Measurements from ENCODE around the gene FAM151B. TPM values are rescaled to one million over a fixed set of nuclear protein-coding genes. Genes with fewer than 3 reads are reported as not detected.
A peak's percentile ranks its signal among the peaks of the same experiment; 100 is the strongest.

The FAM151B gene
- total and polyA plus RNA-seq, 10 of the 15 experiments (the other 5 are each of a cell fraction or from before 2014, with no cell fraction given) = 0.05 to 0.79 (median 0.22) TPM

- TF ChIP-seq MTA2 (IDR thresholded peaks at IDR 0.05; ENCODE audit: low read depth) (no peak), IKZF2 (IDR thresholded peaks at IDR 0.05) (no peak), TBL1XR1 (IDR thresholded peaks at IDR 0.05; ENCODE audit: low read depth, low read length) (no peak), SMAD1 (IDR thresholded peaks at IDR 0.05; ENCODE audit: low read depth, partially characterized antibody) (no peak), BACH1 (IDR thresholded peaks at IDR 0.05; ENCODE audit: borderline replicate concordance) (no peak), IRF4 (IDR thresholded peaks at IDR 0.05; ENCODE audit: low read depth, low read length) (no peak), SMC3 (IDR thresholded peaks at IDR 0.05; ENCODE audit: borderline replicate concordance, low read length) (no peak)
These were observed 4.2 kb upstream of the FAM151B start (continued) for GRCh38 chr5:80483636-80484232.

GRCh38 chr5:80487444-80487828 lies 464 bp upstream of the FAM151B start:
- WGBS (ENCODE audit: insufficient coverage, insufficient replicate concordance, low lambda C conversion rate, missing lambda C conversion rate) = 69% methylated on average over 18 of the region's 18 CpGs
- no peak for DNase-seq (ENCODE audit: low read depth, low spot score)
- no peak for ATAC-seq
- Histone ChIP-seq H2AFZ (ENCODE audit: control insufficient read depth, low read depth, low read length) (peak overlapping the region; percentile 76), H3K9me3 (replicated peaks; ENCODE audit: control insufficient read depth, insufficient read depth, low read length) (no peaks in the 10 kb centered on the region; the same call in 2 of the 3 replicates), H3K27me3 (replicated peaks in 1 of 2; ENCODE audit: control insufficient read depth in 2 of 2, insufficient read depth in 2 of 2, low read length in 1 of 2) (no peaks in the 10 kb centered on the region), H3K27ac (ENCODE audit: control insufficient read depth, insufficient read depth) (no peak overlapping the region), H3K79me2 (ENCODE audit: control insufficient read depth, insufficient read depth, low read length) (no peaks in the 10 kb centered on the region), H3K36me3 (ENCODE audit: control insufficient read depth in 2 of 2, insufficient read depth in 2 of 2, low read length in 1 of 2) (no peaks in the 10 kb centered on the region), H3K4me3 (peak overlapping the region; percentile 71), H3K9ac (ENCODE audit: control insufficient read depth, insufficient read depth, low read length) (peak overlapping the region; percentile 12; the same call in 1 of the 2 replicates), H3K4me1 (ENCODE audit: control insufficient read depth, insufficient read depth, low read length) (peaks cover 4% of the 10 kb centered on the region; the same call in 1 of the 2 replicates), H3K4me2 (ENCODE audit: control insufficient read depth, insufficient read depth) (peak overlapping the region; percentile 95), H4K20me1 (ENCODE audit: control insufficient read depth, insufficient read depth) (no peaks in the 10 kb centered on the region)
- BruUV-seq (replicated peaks) = no TSS peak
- no peak for FAIRE-seq
- no peak for TF ChIP-seq NR2F1 (conservative IDR thresholded peaks at IDR 0.05)
- no peak for TF ChIP-seq MYC (IDR thresholded peaks at IDR 0.05; ENCODE audit: insufficient read depth, insufficient read length, insufficient replicate concordance, low read length, severe bottlenecking)
- TF ChIP-seq MTA2 (IDR thresholded peaks at IDR 0.05; ENCODE audit: low read depth) = no peak
- no peak for TF ChIP-seq TCF12 (IDR thresholded peaks at IDR 0.05; ENCODE audit: low read depth, low read length)
- TF ChIP-seq GATAD2B (conservative IDR thresholded peaks at IDR 0.05; ENCODE audit: low read depth) = no peak
- TF ChIP-seq CHD4 (IDR thresholded peaks at IDR 0.05) = no peak
- no peak for TF ChIP-seq BMI1 (IDR thresholded peaks at IDR 0.05; ENCODE audit: borderline replicate concordance)
- TF ChIP-seq ATF2 (IDR thresholded peaks at IDR 0.05; ENCODE audit: low read length) = no peak
- TF ChIP-seq POLR2AphosphoS5 (IDR thresholded peaks at IDR 0.05; ENCODE audit: low read length) = no peak
- no peak for TF ChIP-seq EGR1 (IDR thresholded peaks at IDR 0.05; ENCODE audit: borderline replicate concordance in 1 of 2, low read depth in 2 of 2, low read length in 2 of 2)
- TF ChIP-seq KLF5 (IDR thresholded peaks at IDR 0.05; ENCODE audit: partially characterized antibody) = no peak
- TF ChIP-seq SUZ12 (IDR thresholded peaks at IDR 0.05; ENCODE audit: unreplicated experiment) = no peak
- no peak for TF ChIP-seq ZSCAN29 (IDR thresholded peaks at IDR 0.05)
- no peak for TF ChIP-seq BCLAF1 (IDR thresholded peaks at IDR 0.05)
- ChIA-PET POLR2A (no interaction called here), SMC1A (ENCODE audit: uncharacterized antibody, unreplicated experiment) (interaction anchor here (1.4 kb wide), 1 partner anchor 182 kb away, joined by 3 read pairs; no protein-coding TSS in a partner anchor), CTCF (no interaction called here), RAD21 (ENCODE audit: unreplicated experiment) (no interaction called here)
- in situ Hi-C loops (cut with MboI) = no loop called here
- intact Hi-C loops (cut with micrococcal nuclease; ENCODE audit: unreplicated experiment) = loop anchor here (10.0 kb wide), 1 partner anchor 393 kb away; no protein-coding TSS in a partner anchor

Data from GM12878 (cell line).